ENCODE measurements around the gene DNAJC13. TPM values are rescaled to one million over a fixed set of nuclear protein-coding genes. Genes with fewer than 3 reads are reported as not detected.

Gene DNAJC13
- total and polyA plus RNA-seq, 2 of the 8 experiments (the other 6 are each of a cell fraction or from before 2014, with no cell fraction given): 7.9 to 28.8 TPM

- Histone ChIP-seq H2AFZ (ENCODE audit: low read length) (no peak overlapping the region), H3K4me2 (ENCODE audit: insufficient read depth in 1 of 2, low read depth in 2 of 2, low read length in 2 of 2) (no peak overlapping the region), H3K79me2 (ENCODE audit: control insufficient read depth in 1 of 2, insufficient read depth in 2 of 2, low read length in 2 of 2) (no peaks in the 10 kb centered on the region), H3K23me2 (ENCODE audit: low read depth, low read length) (no peaks in the 10 kb centered on the region), H3K79me1 (ENCODE audit: low read depth, low read length) (no peaks in the 10 kb centered on the region; the same call in 1 of the 2 replicates), H3K14ac (ENCODE audit: insufficient read length) (no peak overlapping the region), H2BK120ac (replicated peaks; ENCODE audit: low read depth, low read length) (no peak overlapping the region), H2BK20ac (ENCODE audit: low read length) (no peak overlapping the region), H3K56ac (replicated peaks; ENCODE audit: insufficient read length, low read depth, low read length) (no peak overlapping the region), H4K20me1 (replicated peaks in 1 of 2; ENCODE audit: control insufficient read depth in 1 of 2, insufficient read depth in 2 of 2, low read length in 2 of 2) (peaks cover 0 to 2% of the 10 kb centered on the region in 2 experiments), H4K5ac (ENCODE audit: insufficient read length, low read depth, low read length) (no peak overlapping the region), H3K9me3 (ENCODE audit: insufficient read depth in 2 of 2, low read depth in 1 of 2, low read length in 1 of 2) (no peaks in the 10 kb centered on the region), H3K9ac (replicated peaks in 1 of 4; ENCODE audit: extremely low read depth in 1 of 4, low read depth in 3 of 4, low read length in 3 of 4) (no peak overlapping the region), H3K18ac (ENCODE audit: extremely low read depth, low read length) (no peak overlapping the region), H3K27me3 (replicated peaks in 1 of 4; ENCODE audit: control insufficient read depth in 3 of 4, extremely low read depth in 1 of 4, insufficient read depth in 3 of 4, low read length in 3 of 4) (no peaks in the 10 kb centered on the region), H3K4ac (replicated peaks; ENCODE audit: insufficient read length, low read depth, low read length) (no peak overlapping the region), H3K27ac (ENCODE audit: low read depth, low read length) (no peak overlapping the region), H4K91ac (replicated peaks; ENCODE audit: insufficient read length, low read length) (no peak overlapping the region), H2BK12ac (ENCODE audit: low read depth, low read length) (no peak overlapping the region), H2BK5ac (ENCODE audit: low read depth, low read length) (no peak overlapping the region), H3K36me3 (ENCODE audit: control insufficient read depth in 2 of 4, insufficient read depth in 4 of 4, low read length in 3 of 4) (peaks cover 0 to 24% (median 7%) of the 10 kb centered on the region in 4 experiments; a peak in 4 of 8 replicates), H3K4me1 (replicated peaks in 1 of 4; ENCODE audit: control insufficient read depth in 3 of 4, insufficient read depth in 4 of 4, low read length in 3 of 4) (no peaks in the 10 kb centered on the region), H3K23ac (ENCODE audit: insufficient read length) (no peak overlapping the region), H2BK15ac (ENCODE audit: low read length) (no peak overlapping the region), H4K8ac (ENCODE audit: extremely low read depth, insufficient read depth, low read length) (no peak overlapping the region), H3K4me3 (ENCODE audit: extremely low read depth in 1 of 4, insufficient read depth in 2 of 4, low read depth in 3 of 4, low read length in 4 of 4) (no peak overlapping the region), H2AK5ac (ENCODE audit: low read depth, low read length) (no peak overlapping the region)
- no peak for DNase-seq (ENCODE audit: low read depth in 1 of 2, low spot score in 2 of 2)
- POLR2A ChIA-PET (ENCODE audit: partially characterized antibody): no interaction called here
- FAIRE-seq: no peak
- CTCF ChIA-PET (ENCODE audit: partially characterized antibody): interaction anchor here (0.6 to 8.7 kb wide), 26 partner anchors 9 to 185 kb away, joined by 3 to 163 read pairs (median 4); no protein-coding TSS in a partner anchor
- 90% methylated on average over 3 of the region's 3 CpGs; no CpG with 5 or more reads in 1 of the 2 experiments for WGBS, 2 experiments (ENCODE audit: extremely low coverage in 1 of 2, insufficient coverage in 1 of 2, insufficient read length in 1 of 2, insufficient replicate concordance in 2 of 2, low coverage in 1 of 2, low lambda C conversion rate in 2 of 2, missing lambda C conversion rate in 1 of 2)
- TF ChIP-seq CTBP2 (IDR thresholded peaks at IDR 0.05; ENCODE audit: borderline replicate concordance, insufficient read depth, insufficient read length, low read length) (no peak), ZNF274 (IDR thresholded peaks at IDR 0.05; ENCODE audit: borderline replicate concordance, extremely low read depth, low read length) (no peak), TAF7 (optimal IDR thresholded peaks at IDR 0.05; ENCODE audit: borderline replicate concordance, low read depth, low read length) (no peak), CHD1 (IDR thresholded peaks at IDR 0.05; ENCODE audit: low read depth, low read length) (no peak), RXRA (IDR thresholded peaks at IDR 0.05; ENCODE audit: insufficient read depth, low read depth, low read length) (no peak)
Observed at GRCh38 chr3:132536442-132537153, 119.3 kb downstream of the DNAJC13 start.
